ENCODE results near the gene UST.

DNA sequence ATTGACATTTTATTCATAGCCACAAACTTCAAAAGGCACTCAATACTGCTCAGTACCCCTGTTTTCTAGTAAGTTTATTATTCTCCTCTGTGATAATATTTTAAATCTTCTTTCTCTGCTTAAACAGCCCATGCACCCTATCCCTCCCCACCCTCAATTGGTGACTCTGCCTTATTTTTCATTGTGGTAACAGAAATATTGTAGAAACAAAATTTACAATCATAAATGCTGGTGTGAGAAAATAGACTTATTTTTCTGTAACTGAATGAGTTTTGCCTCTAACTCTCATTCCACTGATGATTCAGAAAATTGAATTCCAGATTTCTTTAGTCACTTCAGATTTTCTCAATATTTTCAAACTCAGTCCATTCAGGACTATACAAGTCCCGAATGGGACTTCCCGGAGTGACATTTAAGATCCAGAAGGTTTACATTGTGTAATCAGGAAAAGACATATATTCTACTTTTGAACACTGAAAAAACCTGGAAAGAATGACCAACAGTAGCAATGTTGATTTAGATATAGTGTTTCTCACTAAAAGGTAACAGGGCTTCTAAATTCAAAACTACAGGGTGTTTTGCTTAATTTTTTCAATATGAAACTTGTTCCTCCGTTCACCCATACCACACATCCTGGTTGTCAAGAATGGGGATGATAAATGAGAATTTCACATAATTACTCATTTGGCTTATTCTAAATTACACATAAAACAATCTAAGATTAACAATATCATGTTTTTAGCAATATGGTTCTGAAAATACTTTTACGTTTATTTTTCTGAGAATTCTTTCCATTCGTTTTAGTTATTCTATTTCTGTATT is 34.8 kb upstream of the UST start:
- TF ChIP-seq CEBPB (tag; IDR thresholded peaks at IDR 0.05) (no peak), MEF2A (IDR thresholded peaks at IDR 0.05; ENCODE audit: control insufficient read depth, low read depth, low read length) (no peak), ZNF232 (CRISPR knock-in tag; IDR thresholded peaks at IDR 0.05) (no peak), ARID1B (IDR thresholded peaks at IDR 0.05) (no peak), CTCF (IDR thresholded peaks at IDR 0.05 in 2 of 3, conservative IDR thresholded peaks at IDR 0.05 in 1 of 3; ENCODE audit: insufficient read depth in 2 of 3, low read depth in 1 of 3, low read length in 3 of 3) (no peak), EZH2 (IDR thresholded peaks at IDR 0.05; ENCODE audit: borderline replicate concordance, low read depth, low read length) (no peak), ETS1 (conservative IDR thresholded peaks at IDR 0.05; ENCODE audit: control insufficient read depth, low read depth, low read length) (no peak), POLR2AphosphoS5 (IDR thresholded peaks at IDR 0.05; ENCODE audit: control insufficient read depth, insufficient read depth, low read depth, low read length) (no peak), MYC (IDR thresholded peaks at IDR 0.05; ENCODE audit: low read depth, low read length) (no peak), MYC (CRISPR knock-in tag; IDR thresholded peaks at IDR 0.05; ENCODE audit: borderline replicate concordance, low read depth) (no peak), SP1 (CRISPR knock-in tag; IDR thresholded peaks at IDR 0.05) (no peak)
- TF ChIP-seq, protein P1, sequence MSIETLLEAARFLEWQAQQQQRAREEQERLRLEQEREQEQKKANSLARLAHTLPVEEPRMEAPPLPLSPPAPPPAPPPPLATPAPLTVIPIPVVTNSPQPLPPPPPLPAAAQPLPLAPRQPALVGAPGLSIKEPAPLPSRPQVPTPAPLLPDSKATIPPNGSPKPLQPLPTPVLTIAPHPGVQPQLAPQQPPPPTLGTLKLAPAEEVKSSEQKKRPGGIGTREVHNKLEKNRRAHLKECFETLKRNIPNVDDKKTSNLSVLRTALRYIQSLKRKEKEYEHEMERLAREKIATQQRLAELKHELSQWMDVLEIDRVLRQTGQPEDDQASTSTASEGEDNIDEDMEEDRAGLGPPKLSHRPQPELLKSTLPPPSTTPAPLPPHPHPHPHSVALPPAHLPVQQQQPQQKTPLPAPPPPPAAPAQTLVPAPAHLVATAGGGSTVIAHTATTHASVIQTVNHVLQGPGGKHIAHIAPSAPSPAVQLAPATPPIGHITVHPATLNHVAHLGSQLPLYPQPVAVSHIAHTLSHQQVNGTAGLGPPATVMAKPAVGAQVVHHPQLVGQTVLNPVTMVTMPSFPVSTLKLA (conservative IDR thresholded peaks at IDR 0.05) = no peak
